ENCODE data around the gene CCDC14. TPM values are rescaled to one million over a fixed set of nuclear protein-coding genes. Genes with fewer than 3 reads are reported as not detected.

The CCDC14 gene
- total RNA-seq, 1 donor from 2014 or later: 31.1 TPM

DNA sequence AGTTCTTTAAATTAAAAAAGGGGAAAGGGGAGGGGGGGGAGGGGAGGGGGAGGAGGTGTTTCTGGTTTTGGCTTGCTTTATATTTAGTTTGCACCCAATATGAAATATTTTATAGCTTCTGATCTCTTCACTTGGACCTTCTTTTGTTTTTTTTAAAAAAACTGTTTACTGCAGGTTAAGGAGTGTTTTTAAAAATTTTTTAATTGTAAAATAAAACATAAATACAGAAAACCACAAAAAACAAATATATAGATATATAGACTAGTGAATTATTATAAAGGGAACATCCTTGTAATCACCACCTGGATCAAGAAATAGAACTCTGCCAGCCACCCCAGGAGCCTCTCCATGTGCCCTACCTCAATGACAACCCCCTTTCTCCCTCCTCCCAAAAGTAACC is 76.0 kb downstream of the CCDC14 start:
- H3K36me3 Mint-ChIP-seq (ENCODE audit: unreplicated experiment): no peaks in the 10 kb centered on the region
- TF ChIP-seq, protein P1, sequence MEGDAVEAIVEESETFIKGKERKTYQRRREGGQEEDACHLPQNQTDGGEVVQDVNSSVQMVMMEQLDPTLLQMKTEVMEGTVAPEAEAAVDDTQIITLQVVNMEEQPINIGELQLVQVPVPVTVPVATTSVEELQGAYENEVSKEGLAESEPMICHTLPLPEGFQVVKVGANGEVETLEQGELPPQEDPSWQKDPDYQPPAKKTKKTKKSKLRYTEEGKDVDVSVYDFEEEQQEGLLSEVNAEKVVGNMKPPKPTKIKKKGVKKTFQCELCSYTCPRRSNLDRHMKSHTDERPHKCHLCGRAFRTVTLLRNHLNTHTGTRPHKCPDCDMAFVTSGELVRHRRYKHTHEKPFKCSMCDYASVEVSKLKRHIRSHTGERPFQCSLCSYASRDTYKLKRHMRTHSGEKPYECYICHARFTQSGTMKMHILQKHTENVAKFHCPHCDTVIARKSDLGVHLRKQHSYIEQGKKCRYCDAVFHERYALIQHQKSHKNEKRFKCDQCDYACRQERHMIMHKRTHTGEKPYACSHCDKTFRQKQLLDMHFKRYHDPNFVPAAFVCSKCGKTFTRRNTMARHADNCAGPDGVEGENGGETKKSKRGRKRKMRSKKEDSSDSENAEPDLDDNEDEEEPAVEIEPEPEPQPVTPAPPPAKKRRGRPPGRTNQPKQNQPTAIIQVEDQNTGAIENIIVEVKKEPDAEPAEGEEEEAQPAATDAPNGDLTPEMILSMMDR (IDR thresholded peaks at IDR 0.05): no peak
- DNase-seq (ENCODE audit: extremely low spot score, unreplicated experiment): no peak
- peaks cover 25% of the 10 kb centered on the region for H3K27me3 Mint-ChIP-seq (ENCODE audit: unreplicated experiment)
- peak overlapping the region; percentile 26 for H3K4me3 Mint-ChIP-seq (ENCODE audit: unreplicated experiment)
- peaks cover 14% of the 10 kb centered on the region for H3K4me1 Mint-ChIP-seq (ENCODE audit: unreplicated experiment)
- H3K9me3 Mint-ChIP-seq (ENCODE audit: unreplicated experiment): no peaks in the 10 kb centered on the region
- no peak overlapping the region for H3K27ac Mint-ChIP-seq (ENCODE audit: unreplicated experiment)

DNA sequence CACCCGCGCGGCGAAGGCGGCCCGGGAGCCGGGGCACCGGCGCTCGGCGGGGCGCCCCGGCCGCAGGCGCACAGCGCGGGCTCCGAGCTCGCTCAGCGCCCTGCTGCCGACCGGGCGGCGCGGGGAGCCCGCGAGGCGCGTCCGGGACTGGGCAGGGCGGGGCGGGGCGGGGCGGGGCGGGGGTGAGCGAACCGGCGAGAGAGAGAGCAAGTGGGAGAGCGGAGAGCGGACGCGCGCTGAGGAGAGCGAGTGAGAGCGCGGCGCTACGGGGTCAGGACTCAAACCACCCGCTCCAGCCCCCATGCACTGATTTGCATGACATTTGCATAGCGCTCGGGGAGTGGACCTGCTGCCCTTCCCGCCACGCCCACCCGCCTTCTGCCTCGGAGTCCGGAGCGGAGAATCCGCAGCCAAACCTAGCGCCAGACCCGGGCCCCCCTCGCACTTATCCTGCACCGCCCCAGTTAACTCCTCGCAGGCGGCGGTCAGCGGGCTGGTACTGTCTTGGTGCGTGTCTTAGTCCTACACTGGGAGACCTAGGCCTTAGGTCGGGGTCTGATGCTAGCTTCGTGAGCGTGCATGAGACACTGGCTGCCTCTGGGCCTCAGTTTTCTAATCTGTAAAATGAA is 76.7 kb downstream of the CCDC14 start, which contains the start of gene MYLK:
TSS of gene MYLK (minus strand) at position 130 of the 629 bp plus-strand sequence. CDS start 90,491 bp downstream, outside the sequence.
- TF ChIP-seq, protein P1 (IDR thresholded peaks at IDR 0.05): no peak
- DNase-seq (ENCODE audit: extremely low spot score, unreplicated experiment): no peak
- no peak within 1 kb of the TSS for H3K27ac Mint-ChIP-seq (ENCODE audit: unreplicated experiment)
- H3K27me3 Mint-ChIP-seq (ENCODE audit: unreplicated experiment): peaks cover 25% of the 10 kb centered on the region
- H3K4me1 Mint-ChIP-seq (ENCODE audit: unreplicated experiment): peaks cover 14% of the 10 kb centered on the region
- no peaks in the 10 kb centered on the region for H3K36me3 Mint-ChIP-seq (ENCODE audit: unreplicated experiment)
- peak within 1 kb of the TSS; percentile 76 for H3K4me3 Mint-ChIP-seq (ENCODE audit: unreplicated experiment)
- H3K9me3 Mint-ChIP-seq (ENCODE audit: unreplicated experiment): no peaks in the 10 kb centered on the region

DNA sequence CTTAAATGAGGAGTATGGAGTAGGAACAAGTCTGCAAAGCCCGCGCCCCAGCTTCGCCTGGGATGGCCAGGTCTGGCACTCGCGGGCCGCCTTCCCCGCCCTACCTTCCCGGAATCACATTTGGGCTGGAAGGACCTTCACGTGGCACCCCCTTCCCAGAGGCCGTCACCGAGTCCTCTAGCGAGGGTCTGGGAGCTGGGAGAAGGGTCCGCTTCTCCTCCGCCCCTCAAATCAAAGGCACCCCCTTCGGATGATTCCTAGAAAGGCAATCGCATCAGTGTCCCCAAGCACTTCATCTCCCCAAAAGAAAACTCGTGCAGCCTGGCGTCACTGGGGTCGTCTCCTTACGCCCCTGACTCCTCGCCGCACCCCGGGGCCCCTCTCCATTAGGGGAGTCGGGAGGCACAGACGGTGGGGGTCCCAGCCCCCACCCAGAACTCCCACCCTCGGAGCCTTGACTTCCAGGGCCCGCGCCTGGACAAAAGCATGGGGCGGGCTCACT is 77.3 kb downstream of the CCDC14 start:
- H3K27me3 Mint-ChIP-seq (ENCODE audit: unreplicated experiment): peaks cover 23% of the 10 kb centered on the region
- H3K9me3 Mint-ChIP-seq (ENCODE audit: unreplicated experiment): no peaks in the 10 kb centered on the region
- no peaks in the 10 kb centered on the region for H3K36me3 Mint-ChIP-seq (ENCODE audit: unreplicated experiment)
- peak overlapping the region; percentile 69 for H3K4me3 Mint-ChIP-seq (ENCODE audit: unreplicated experiment)
- H3K4me1 Mint-ChIP-seq (ENCODE audit: unreplicated experiment): peaks cover 14% of the 10 kb centered on the region
- no peak for DNase-seq (ENCODE audit: extremely low spot score, unreplicated experiment)
- H3K27ac Mint-ChIP-seq (ENCODE audit: unreplicated experiment): no peak overlapping the region
- TF ChIP-seq, protein P1 (IDR thresholded peaks at IDR 0.05): no peak

DNA sequence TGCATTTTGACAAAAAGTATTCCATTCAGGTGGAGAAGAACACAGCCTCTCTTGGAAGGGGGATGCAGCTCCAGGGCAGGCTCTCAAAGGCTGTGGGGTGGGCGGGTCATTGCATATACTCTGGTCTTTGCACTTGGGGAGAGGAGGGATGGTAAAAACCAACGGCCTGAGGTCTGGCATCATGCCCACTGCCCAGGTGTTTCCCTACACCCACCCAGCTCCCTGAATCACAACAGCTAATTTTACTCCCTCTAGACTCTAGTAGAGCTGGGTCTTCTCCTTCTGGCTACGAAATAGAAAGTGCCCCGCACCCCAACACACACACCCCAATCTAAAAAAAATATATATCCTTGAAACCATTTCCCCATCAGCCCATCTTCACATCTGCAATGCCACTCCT is 77.9 kb downstream of the CCDC14 start:
- Mint-ChIP-seq H3K27ac (ENCODE audit: unreplicated experiment) (no peak overlapping the region), H3K36me3 (ENCODE audit: unreplicated experiment) (no peaks in the 10 kb centered on the region)

GRCh38 chr3:123881771-123882170 is 79.3 kb downstream of the CCDC14 start:
- H3K36me3 Mint-ChIP-seq (ENCODE audit: unreplicated experiment): no peaks in the 10 kb centered on the region
- TF ChIP-seq, protein P1 (IDR thresholded peaks at IDR 0.05): no peak
- peaks cover 14% of the 10 kb centered on the region for H3K4me1 Mint-ChIP-seq (ENCODE audit: unreplicated experiment)
- no peaks in the 10 kb centered on the region for H3K9me3 Mint-ChIP-seq (ENCODE audit: unreplicated experiment)
- no peak overlapping the region for H3K27ac Mint-ChIP-seq (ENCODE audit: unreplicated experiment)
- no peak for DNase-seq (ENCODE audit: extremely low spot score, unreplicated experiment)
- H3K27me3 Mint-ChIP-seq (ENCODE audit: unreplicated experiment): peaks cover 10% of the 10 kb centered on the region
- H3K4me3 Mint-ChIP-seq (ENCODE audit: unreplicated experiment): no peak overlapping the region

More for the DNA sequence above, 77.9 kb downstream of the CCDC14 start:
- peaks cover 14% of the 10 kb centered on the region for H3K4me1 Mint-ChIP-seq (ENCODE audit: unreplicated experiment)
- no peak for DNase-seq (ENCODE audit: extremely low spot score, unreplicated experiment)
- H3K4me3 Mint-ChIP-seq (ENCODE audit: unreplicated experiment): peak overlapping the region; percentile 69
- TF ChIP-seq, protein P1 (IDR thresholded peaks at IDR 0.05): no peak
- no peaks in the 10 kb centered on the region for H3K9me3 Mint-ChIP-seq (ENCODE audit: unreplicated experiment)
- peaks cover 18% of the 10 kb centered on the region for H3K27me3 Mint-ChIP-seq (ENCODE audit: unreplicated experiment)

All from osteocyte (in vitro differentiated cells).